ENCODE measurements around the gene PTER. TPM values are rescaled to one million over a fixed set of nuclear protein-coding genes. Genes with fewer than 3 reads are reported as not detected.

Gene PTER, protein sequence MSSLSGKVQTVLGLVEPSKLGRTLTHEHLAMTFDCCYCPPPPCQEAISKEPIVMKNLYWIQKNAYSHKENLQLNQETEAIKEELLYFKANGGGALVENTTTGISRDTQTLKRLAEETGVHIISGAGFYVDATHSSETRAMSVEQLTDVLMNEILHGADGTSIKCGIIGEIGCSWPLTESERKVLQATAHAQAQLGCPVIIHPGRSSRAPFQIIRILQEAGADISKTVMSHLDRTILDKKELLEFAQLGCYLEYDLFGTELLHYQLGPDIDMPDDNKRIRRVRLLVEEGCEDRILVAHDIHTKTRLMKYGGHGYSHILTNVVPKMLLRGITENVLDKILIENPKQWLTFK
- 1 to 10 TPM; 1.8 to 4.0 TPM for polyA plus RNA-seq

DNA sequence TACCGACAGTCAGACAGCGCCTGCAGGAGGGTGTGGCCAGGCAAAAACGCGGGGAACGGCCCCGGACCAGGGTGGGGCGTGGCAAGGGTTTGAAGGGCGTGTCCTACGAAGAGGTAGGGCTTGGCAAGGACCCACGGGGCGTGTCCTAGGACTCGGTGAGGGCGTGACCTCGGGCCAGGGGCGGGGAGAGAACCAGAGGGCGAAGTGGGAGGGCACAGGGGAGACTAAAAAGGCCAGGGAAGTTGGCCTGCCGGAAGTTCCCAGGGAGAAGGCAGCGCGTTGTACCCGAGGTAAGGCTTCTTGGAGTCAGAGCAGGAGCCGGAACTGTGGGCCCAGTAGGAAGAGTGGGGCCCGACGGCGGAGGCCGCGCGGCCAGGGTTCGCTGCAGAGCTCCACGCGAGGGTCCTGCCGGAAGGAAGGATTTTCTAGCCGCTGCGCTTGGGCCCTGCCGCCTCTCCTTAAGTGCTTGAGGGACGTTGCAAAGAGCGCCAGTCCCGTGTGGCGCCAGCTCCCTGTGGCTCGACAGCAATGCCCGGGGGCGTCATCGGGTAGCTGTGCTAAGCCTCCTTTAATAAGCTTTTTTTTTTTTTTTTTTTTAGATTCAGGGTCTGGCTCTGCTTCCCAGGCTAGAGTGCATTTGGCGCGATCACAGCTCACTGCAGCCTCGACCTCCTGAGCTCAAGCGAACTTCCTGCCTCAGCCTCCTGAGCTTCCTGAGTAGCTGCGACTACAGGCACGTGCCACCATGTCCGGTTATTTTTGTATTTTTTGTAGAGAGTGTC lies at the start of gene PTER:
PTER (plus strand) TSS at position 253 of the 782 bp plus-strand sequence. CDS start 47,375 bp downstream, outside the sequence.
- no peaks in the 10 kb centered on the region for H3K27me3 ChIP-seq (ENCODE audit: control insufficient read depth in 1 of 2, insufficient read depth in 2 of 2, low read length in 2 of 2)

DNA sequence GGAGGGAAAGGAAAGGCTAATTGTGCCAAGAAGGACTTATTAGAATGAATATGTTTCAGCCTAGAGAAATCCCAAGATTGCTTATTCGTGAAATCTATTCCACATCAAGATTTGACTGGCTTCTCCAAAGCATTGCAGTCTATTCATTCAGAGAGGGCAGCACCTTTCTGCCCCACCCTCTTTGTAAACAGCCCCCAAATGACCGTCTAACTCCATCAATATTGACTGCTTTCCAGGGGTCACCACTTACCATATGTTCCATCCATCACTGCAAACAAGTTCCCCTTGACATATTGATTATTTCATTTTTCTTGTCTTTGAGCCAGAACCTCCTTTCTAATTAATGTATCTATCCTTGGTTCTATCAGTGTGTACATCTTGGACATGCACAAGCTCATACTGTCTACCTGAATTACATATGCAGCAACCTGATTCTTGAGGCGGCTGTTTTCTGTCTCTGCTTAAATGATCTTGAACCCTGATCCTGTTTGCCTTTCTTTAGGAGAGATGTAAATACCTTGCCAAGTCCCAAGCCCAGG lies 44.2 kb upstream of the PTER start:
- 38 to 42% methylated on average over 3 of the region's 3 CpGs for WGBS, 2 donors
- H3K27ac ChIP-seq (ENCODE audit: low read depth in 2 of 2, low read length in 1 of 2), result no peak overlapping the region
- H3K9me3 ChIP-seq (ENCODE audit: control insufficient read depth in 2 of 2, insufficient read depth in 1 of 2, low read depth in 1 of 2, low read length in 1 of 2), result no peaks in the 10 kb centered on the region
- no peaks in the 10 kb centered on the region for H3K4me1 ChIP-seq (ENCODE audit: control insufficient read depth in 2 of 2, insufficient read depth in 2 of 2, low read length in 1 of 2)
- no peak overlapping the region for H3K4me3 ChIP-seq (ENCODE audit: low read depth in 1 of 2, low read length in 2 of 2)
- no peaks in the 10 kb centered on the region for H3K27me3 ChIP-seq (ENCODE audit: control insufficient read depth in 1 of 2, insufficient read depth in 2 of 2, low read length in 2 of 2)
- no peaks in the 10 kb centered on the region for H3K36me3 ChIP-seq (ENCODE audit: control insufficient read depth in 2 of 2, insufficient read depth in 2 of 2, low read length in 1 of 2)

More for the DNA sequence above, at the start of gene PTER:
- no peaks in the 10 kb centered on the region for H3K9me3 ChIP-seq (ENCODE audit: control insufficient read depth in 2 of 2, insufficient read depth in 1 of 2, low read depth in 1 of 2, low read length in 1 of 2)
- H3K36me3 ChIP-seq (ENCODE audit: control insufficient read depth in 2 of 2, insufficient read depth in 2 of 2, low read length in 1 of 2), result no peaks in the 10 kb centered on the region
- H3K4me3 ChIP-seq (ENCODE audit: low read depth in 1 of 2, low read length in 2 of 2), result peak within 1 kb of the TSS; percentile 73 to 83
- H3K4me1 ChIP-seq (ENCODE audit: control insufficient read depth in 2 of 2, insufficient read depth in 2 of 2, low read length in 1 of 2), result peaks cover 0 to 3% of the 10 kb centered on the region in 2 donors
- WGBS, 2 donors, result 2 to 5% methylated on average over 46 to 49 of the region's 49 CpGs
- H3K27ac ChIP-seq (ENCODE audit: low read depth in 2 of 2, low read length in 1 of 2), result peak within 1 kb of the TSS; percentile 87 to 91

DNA sequence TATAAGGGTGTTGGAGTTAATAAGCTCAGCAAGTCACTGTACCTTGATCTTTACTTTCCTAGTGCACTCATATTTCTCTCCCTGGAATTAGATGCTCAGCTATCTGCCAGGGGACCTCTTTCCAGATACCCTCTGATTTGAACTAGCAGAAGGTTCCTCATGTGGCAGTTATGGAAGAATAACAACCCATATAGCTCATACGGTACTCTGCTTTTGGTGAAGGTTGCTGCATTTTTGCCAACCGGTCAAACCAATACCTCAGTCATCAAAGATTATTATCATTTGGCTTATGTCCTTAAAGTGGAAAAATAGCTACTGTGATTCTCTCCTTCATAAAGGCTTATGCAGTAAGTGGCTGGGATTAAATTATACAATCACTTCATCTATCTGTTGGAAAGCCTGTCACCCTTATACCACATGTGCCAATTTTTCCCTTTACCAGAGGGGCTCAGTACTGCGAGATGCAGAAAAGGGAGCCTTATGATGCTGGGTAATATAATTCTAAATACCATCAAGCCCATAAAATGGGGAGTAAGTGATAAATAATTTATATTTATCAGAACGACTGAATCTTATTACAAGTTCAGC lies 43.4 kb upstream of the PTER start:
- 77 to 82% methylated on average over 4 of the region's 4 CpGs for WGBS, 2 donors
- H3K9me3 ChIP-seq (ENCODE audit: control insufficient read depth in 2 of 2, insufficient read depth in 1 of 2, low read depth in 1 of 2, low read length in 1 of 2), result no peaks in the 10 kb centered on the region

DNA sequence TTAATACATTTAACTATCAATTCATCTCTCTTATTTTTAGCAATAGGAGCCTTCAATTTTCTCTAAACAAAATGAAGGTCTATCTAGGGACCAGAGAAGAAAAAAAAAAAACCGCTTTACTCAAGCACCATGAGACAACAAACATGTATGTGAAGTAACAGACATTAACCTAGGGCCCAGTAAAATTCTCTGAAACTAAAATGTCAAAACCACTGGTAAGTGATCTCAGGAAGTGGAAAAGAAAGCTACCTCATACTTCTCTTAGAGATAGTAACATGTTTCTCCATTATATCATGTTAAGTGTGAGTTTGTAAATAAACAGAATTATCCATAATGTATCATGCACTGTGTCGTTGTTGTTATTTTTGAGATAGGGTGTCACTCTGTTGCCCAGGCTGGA lies 35.4 kb upstream of the PTER start:
- Histone ChIP-seq H3K36me3 (ENCODE audit: control insufficient read depth in 2 of 2, insufficient read depth in 2 of 2, low read length in 1 of 2) (no peaks in the 10 kb centered on the region), H3K4me3 (ENCODE audit: low read depth in 1 of 2, low read length in 2 of 2) (no peak overlapping the region), H3K4me1 (ENCODE audit: control insufficient read depth in 2 of 2, insufficient read depth in 2 of 2, low read length in 1 of 2) (no peaks in the 10 kb centered on the region), H3K27me3 (ENCODE audit: control insufficient read depth in 1 of 2, insufficient read depth in 2 of 2, low read length in 2 of 2) (no peaks in the 10 kb centered on the region), H3K27ac (ENCODE audit: low read depth in 2 of 2, low read length in 1 of 2) (no peak overlapping the region), H3K9me3 (ENCODE audit: control insufficient read depth in 2 of 2, insufficient read depth in 1 of 2, low read depth in 1 of 2, low read length in 1 of 2) (no peaks in the 10 kb centered on the region)
- WGBS, 2 donors, result 85 to 90% methylated on average over 2 of the region's 2 CpGs

More for the DNA sequence above, 43.4 kb upstream of the PTER start:
- no peak overlapping the region for H3K4me3 ChIP-seq (ENCODE audit: low read depth in 1 of 2, low read length in 2 of 2)
- no peak overlapping the region for H3K27ac ChIP-seq (ENCODE audit: low read depth in 2 of 2, low read length in 1 of 2)
- H3K36me3 ChIP-seq (ENCODE audit: control insufficient read depth in 2 of 2, insufficient read depth in 2 of 2, low read length in 1 of 2), result no peaks in the 10 kb centered on the region
- H3K27me3 ChIP-seq (ENCODE audit: control insufficient read depth in 1 of 2, insufficient read depth in 2 of 2, low read length in 2 of 2), result no peaks in the 10 kb centered on the region
- no peaks in the 10 kb centered on the region for H3K4me1 ChIP-seq (ENCODE audit: control insufficient read depth in 2 of 2, insufficient read depth in 2 of 2, low read length in 1 of 2)

DNA sequence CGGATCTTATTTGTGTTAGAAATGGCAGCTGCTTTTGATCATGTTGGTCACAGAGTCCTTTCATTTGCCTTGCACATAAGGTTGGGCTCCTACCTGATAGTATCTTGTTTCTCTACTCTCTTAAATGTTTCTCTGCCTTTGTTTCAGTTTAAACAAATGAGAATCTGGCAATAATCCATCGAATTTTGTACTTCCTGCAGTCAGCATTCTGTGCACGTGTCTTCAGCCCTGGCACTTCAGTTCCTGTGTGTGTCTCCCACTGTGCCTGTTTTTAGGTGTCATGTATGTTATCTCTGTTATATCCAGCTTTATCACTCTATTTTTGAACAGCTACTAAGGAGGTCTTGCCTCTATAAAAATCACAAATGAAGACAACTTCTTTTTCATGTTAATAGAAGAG lies 28.4 kb upstream of the PTER start:
- Histone ChIP-seq H3K4me1 (ENCODE audit: control insufficient read depth in 2 of 2, insufficient read depth in 2 of 2, low read length in 1 of 2) (no peaks in the 10 kb centered on the region), H3K36me3 (ENCODE audit: control insufficient read depth in 2 of 2, insufficient read depth in 2 of 2, low read length in 1 of 2) (no peaks in the 10 kb centered on the region), H3K27me3 (ENCODE audit: control insufficient read depth in 1 of 2, insufficient read depth in 2 of 2, low read length in 2 of 2) (no peaks in the 10 kb centered on the region), H3K9me3 (ENCODE audit: control insufficient read depth in 2 of 2, insufficient read depth in 1 of 2, low read depth in 1 of 2, low read length in 1 of 2) (no peaks in the 10 kb centered on the region), H3K27ac (ENCODE audit: low read depth in 2 of 2, low read length in 1 of 2) (no peak overlapping the region), H3K4me3 (ENCODE audit: low read depth in 1 of 2, low read length in 2 of 2) (no peak overlapping the region)
- 14 to 18% methylated on average over 3 of the region's 3 CpGs for WGBS, 2 donors

DNA sequence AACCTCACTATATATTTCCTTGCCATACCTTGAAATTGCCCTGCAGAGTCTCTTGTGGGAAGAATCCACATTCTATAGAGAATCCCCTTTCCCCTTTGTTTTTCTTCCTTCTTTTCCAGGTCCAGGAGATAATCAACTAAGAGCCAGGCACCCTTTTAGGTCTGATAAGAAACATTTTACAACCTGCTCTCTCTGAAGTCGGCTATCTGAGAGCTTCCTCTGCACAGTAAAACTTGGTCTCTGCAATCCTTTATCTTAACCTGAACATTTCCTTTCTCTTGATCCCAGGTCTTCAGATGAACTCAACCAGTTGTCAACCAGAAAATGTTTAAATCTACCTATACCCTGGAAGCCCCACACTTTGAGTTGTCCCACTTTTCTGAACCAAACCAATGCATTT lies 19.5 kb upstream of the PTER start:
- H3K9me3 ChIP-seq (ENCODE audit: control insufficient read depth in 2 of 2, insufficient read depth in 1 of 2, low read depth in 1 of 2, low read length in 1 of 2), result no peaks in the 10 kb centered on the region
- WGBS, 2 donors, result 50 to 58% methylated on average over 1 of the region's 1 CpG
- no peaks in the 10 kb centered on the region for H3K4me1 ChIP-seq (ENCODE audit: control insufficient read depth in 2 of 2, insufficient read depth in 2 of 2, low read length in 1 of 2)
- H3K36me3 ChIP-seq (ENCODE audit: control insufficient read depth in 2 of 2, insufficient read depth in 2 of 2, low read length in 1 of 2), result no peaks in the 10 kb centered on the region
- no peak overlapping the region for H3K4me3 ChIP-seq (ENCODE audit: low read depth in 1 of 2, low read length in 2 of 2)
- no peaks in the 10 kb centered on the region for H3K27me3 ChIP-seq (ENCODE audit: control insufficient read depth in 1 of 2, insufficient read depth in 2 of 2, low read length in 2 of 2)
- no peak overlapping the region for H3K27ac ChIP-seq (ENCODE audit: low read depth in 2 of 2, low read length in 1 of 2)

DNA sequence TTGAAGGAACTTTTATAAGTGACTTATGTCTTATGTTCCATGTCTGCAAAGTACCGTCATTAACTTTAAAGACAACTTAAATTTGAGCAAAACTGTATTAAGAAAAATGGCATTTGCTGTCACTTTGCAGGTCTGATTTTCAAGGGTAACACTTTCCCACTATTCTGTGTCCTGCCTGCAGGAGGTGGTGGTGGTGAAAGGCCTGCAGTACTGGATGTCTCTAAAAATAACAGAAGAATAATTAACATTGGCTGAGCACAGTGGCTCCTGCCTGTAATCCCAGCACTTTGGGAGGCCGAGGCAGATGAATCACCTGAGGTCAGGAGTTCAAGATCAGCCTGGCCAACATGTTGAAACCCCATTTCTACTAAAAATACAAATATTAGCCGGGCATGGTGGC lies 13.2 kb upstream of the PTER start:
- Histone ChIP-seq H3K4me1 (ENCODE audit: control insufficient read depth in 2 of 2, insufficient read depth in 2 of 2, low read length in 1 of 2) (no peaks in the 10 kb centered on the region), H3K27me3 (ENCODE audit: control insufficient read depth in 1 of 2, insufficient read depth in 2 of 2, low read length in 2 of 2) (peaks cover 0 to 2% of the 10 kb centered on the region in 2 donors), H3K36me3 (ENCODE audit: control insufficient read depth in 2 of 2, insufficient read depth in 2 of 2, low read length in 1 of 2) (no peaks in the 10 kb centered on the region), H3K4me3 (ENCODE audit: low read depth in 1 of 2, low read length in 2 of 2) (no peak overlapping the region), H3K27ac (ENCODE audit: low read depth in 2 of 2, low read length in 1 of 2) (no peak overlapping the region), H3K9me3 (ENCODE audit: control insufficient read depth in 2 of 2, insufficient read depth in 1 of 2, low read depth in 1 of 2, low read length in 1 of 2) (peaks cover 0 to 2% of the 10 kb centered on the region in 2 donors)
- 59 to 70% methylated on average over 3 of the region's 3 CpGs for WGBS, 2 donors

DNA sequence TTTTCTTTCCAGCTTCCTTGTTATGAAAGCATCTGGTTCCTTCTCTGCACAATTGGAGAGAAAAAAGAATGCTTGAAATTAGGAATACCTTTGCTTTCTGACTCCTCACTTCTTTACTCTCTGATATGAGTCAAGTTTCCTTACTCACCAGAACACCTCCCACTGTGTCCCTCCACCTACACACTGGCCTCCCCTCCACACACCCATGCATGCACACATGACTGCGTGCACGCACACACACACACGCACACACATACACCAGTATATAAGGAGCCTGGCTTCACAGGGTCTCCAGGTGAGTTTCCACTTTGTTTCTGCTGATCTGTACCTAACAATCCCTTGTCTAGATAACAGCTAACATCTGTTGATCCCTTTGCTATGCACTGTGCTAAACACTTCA lies 11.4 kb upstream of the PTER start:
- Histone ChIP-seq H3K9me3 (ENCODE audit: control insufficient read depth in 2 of 2, insufficient read depth in 1 of 2, low read depth in 1 of 2, low read length in 1 of 2) (peaks cover 0 to 2% of the 10 kb centered on the region in 2 donors), H3K27ac (ENCODE audit: low read depth in 2 of 2, low read length in 1 of 2) (no peak overlapping the region), H3K4me1 (ENCODE audit: control insufficient read depth in 2 of 2, insufficient read depth in 2 of 2, low read length in 1 of 2) (no peaks in the 10 kb centered on the region), H3K36me3 (ENCODE audit: control insufficient read depth in 2 of 2, insufficient read depth in 2 of 2, low read length in 1 of 2) (no peaks in the 10 kb centered on the region), H3K4me3 (ENCODE audit: low read depth in 1 of 2, low read length in 2 of 2) (no peak overlapping the region), H3K27me3 (ENCODE audit: control insufficient read depth in 1 of 2, insufficient read depth in 2 of 2, low read length in 2 of 2) (peaks cover 0 to 2% of the 10 kb centered on the region in 2 donors)
- 81 to 93% methylated on average over 3 of the region's 3 CpGs for WGBS, 2 donors

DNA sequence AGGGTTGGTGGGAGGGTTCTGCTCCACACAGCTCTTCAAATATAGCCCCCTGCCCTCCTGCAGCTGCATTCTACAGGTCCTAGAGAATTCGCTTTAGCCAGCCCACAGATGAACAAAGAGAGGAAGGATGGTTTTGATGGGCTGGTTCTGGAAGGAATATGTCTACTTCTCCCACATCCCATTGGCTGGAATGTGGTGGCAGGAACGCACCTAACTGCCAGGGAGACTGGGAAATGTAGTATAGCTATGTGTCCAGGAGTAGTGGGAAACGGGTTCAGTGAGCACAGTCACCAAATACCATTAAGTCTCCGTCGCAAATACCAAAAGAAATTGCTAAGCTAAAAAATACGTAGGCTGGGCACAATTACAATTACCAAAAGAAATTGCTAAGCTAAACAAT lies 7.3 kb upstream of the PTER start:
- Histone ChIP-seq H3K4me1 (ENCODE audit: control insufficient read depth in 2 of 2, insufficient read depth in 2 of 2, low read length in 1 of 2) (no peaks in the 10 kb centered on the region), H3K27ac (ENCODE audit: low read depth in 2 of 2, low read length in 1 of 2) (no peak overlapping the region), H3K27me3 (ENCODE audit: control insufficient read depth in 1 of 2, insufficient read depth in 2 of 2, low read length in 2 of 2) (peaks cover 0 to 2% of the 10 kb centered on the region in 2 donors), H3K4me3 (ENCODE audit: low read depth in 1 of 2, low read length in 2 of 2) (no peak overlapping the region), H3K9me3 (ENCODE audit: control insufficient read depth in 2 of 2, insufficient read depth in 1 of 2, low read depth in 1 of 2, low read length in 1 of 2) (peaks cover 0 to 2% of the 10 kb centered on the region in 2 donors), H3K36me3 (ENCODE audit: control insufficient read depth in 2 of 2, insufficient read depth in 2 of 2, low read length in 1 of 2) (no peaks in the 10 kb centered on the region)
- 81 to 87% methylated on average over 6 of the region's 6 CpGs for WGBS, 2 donors

All from esophagus (tissue), 2 donors.